Hematopoietic multipotent progenitor cell treated with erythropoietin and hydrocortisone succinate and interleukin-3 and kit ligand, for 17 days (in vitro differentiated cells): Measurements from ENCODE around the gene SYT14.
"Not testable (repeated sequence)": the region's sequence is repeated elsewhere in the genome, so short reads cannot be mapped to it uniquely, and the experiment has no call there.

Experiments
- DNase-seq: peaks from one replicate; pipeline ENCODE4 v3.0.0-alpha.2; 2015; ENCODE audit warnings: low spot score

Gene SYT14

DNA sequence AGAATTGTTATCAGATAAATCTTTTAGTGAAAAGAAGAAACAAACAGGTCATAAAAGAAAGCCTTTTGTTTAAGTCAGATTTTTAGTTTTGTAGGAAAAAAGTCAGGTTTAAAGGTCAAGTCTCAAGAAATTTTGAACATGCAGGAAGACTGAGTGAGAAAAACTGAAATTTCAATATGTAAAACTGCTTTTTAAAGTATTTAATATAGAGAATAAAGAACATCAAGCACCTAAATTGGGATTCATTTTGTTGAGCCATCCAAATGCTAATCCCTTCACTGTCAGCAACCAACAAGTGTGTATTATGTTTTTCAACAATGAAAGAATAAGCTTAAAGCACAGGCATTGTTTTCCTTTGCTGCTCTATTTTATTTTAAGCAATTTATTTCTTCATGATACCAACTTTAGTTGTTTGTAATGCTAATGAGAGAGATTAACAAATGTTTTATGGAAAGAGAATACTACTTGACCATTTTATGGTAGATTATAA is 179.7 kb downstream of the SYT14 start:
- DNase-seq, result no peak

DNA sequence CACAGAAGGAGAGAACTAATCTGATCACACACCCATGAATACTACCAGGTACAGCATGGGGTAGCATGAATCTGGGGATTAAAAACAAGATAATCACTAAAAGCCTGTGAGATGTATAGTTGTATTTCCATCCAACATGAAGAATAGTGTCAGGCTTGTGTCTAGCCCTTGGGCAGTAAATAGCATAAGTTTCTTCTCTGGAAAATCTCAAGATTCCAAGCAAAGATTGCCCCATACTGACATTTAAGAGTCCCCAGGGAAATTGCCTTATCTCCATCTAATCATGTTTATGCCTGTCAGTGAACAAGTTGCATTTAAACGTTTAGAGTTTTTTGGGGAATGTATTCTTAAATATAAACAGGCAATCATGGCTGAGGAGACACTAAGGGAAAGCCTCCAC is 185.4 kb downstream of the SYT14 start:
- no peak for DNase-seq

DNA sequence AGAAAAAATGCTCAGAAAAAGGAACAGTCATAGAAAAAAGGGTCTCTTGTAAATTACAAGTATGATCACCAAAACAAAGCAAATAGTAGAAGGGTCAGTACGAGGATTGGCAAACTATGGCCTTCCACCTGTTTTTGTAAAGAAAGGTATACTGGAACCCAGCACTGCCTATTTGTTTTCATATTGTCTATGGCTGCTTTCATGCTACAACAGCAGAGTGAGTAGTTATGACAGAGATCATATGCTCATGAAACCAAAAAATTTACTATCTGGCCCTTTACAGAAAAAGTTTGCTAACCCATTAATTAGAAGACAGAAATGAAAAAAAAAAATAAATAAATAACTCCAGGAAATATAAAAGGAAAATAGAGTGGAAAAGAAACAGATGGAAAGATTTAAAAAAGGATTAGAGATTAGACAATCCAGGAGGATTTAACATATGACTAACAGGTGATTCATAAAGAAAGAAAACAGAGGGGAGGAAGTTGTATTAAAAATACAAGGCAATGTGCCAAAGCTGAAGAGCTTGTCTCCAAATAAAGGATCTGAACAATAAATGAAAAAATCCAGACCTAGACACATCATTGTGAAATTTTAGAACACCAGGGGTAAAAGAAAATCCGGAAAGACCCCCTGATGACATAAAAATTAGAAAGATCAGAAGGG is 186.0 kb downstream of the SYT14 start:
- no peak for DNase-seq

DNA sequence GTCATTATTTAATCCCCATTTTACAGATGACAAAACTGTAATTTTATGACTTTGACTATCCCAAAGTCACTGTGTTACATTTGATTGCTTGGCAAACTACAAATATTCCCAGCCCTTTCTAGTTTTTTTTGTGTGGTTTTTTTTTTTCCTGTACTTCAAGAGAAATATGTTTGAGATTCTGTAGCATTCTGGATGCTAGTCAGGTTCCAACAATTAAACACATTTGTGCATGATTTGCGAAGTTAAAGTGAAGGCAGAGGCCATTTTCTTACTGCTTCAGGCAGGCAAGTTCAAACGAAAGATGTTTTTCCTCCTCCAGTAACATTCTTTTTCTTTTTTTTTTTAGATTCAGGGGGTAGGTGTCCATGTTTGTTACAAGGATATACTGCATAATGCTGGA is 186.7 kb downstream of the SYT14 start:
- no peak for DNase-seq

DNA sequence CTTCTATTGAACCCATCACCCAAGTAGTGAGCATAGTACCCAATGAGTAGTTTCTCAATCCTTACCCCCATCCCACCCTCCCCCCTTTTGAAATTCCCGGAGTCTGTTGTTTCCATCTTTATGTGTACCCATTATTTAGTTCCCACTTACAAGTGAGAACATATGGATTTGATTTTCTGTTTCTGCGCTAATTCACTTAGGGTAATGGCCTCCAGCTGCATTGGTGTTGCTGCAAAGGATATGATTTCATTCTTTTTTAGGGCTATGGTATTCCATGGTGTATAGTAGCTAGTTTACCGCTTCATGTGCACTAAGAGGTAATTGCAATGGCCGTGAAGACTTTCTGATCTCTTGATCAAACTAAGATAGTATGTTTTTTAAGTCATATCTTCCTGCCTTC is 187.1 kb downstream of the SYT14 start:
- DNase-seq, result no peak

DNA sequence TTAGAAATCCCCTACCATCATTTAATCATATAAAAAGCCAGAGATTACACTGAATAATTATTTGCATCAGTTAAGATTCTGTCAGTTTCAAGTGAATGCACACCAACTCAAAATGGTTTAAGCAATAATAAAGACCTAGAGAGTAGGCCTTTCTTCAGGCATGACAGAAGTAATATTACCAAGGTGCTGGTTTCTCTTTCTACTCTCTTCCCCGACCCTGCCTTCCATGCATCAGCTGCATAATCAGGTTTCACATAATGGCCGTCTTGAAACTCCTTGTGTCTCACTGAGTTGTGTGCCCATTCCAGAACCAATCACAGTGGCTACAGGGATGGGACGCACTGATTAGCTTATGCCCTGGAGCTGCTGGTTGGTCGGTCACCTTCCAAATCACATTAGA is 191.1 kb downstream of the SYT14 start:
- no peak for DNase-seq

DNA sequence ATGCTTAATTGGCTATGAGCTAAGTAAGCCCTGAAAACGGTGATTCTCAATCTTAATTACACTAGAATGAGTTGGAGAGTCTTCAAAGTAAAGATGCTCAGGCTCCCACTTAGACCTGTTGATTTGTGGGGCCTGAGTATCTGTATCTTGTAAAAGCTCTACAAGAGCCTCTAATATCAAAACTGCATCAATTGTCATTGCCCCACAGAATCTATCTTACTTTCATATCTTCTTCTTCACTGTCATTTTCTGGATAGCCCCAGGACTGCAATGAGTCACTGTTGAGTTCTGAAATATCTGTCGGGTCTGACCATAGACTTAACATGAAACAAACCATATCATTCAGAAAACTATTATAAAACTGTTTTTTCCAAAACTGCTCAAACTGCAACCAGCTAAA is 191.7 kb downstream of the SYT14 start:
- no peak for DNase-seq

DNA sequence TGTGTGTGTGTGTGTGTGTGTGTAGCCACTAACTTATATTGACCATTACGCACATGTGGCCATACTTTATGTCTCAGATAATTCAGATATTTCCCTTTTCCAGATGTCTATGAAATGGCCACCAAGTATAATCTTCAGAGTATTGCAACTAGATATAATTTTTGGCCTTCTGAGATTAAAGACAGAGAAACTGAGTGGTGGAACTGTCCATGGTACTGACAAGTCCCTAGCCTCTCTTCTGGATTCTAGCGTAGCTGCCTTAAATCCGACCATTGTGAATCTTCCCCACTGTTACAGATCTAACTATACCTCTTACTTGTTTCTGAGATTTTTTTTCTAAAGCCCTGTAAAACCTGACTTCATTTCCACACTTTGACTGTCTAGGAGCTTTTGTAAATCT is 194.6 kb downstream of the SYT14 start:
- DNase-seq, result no peak

DNA sequence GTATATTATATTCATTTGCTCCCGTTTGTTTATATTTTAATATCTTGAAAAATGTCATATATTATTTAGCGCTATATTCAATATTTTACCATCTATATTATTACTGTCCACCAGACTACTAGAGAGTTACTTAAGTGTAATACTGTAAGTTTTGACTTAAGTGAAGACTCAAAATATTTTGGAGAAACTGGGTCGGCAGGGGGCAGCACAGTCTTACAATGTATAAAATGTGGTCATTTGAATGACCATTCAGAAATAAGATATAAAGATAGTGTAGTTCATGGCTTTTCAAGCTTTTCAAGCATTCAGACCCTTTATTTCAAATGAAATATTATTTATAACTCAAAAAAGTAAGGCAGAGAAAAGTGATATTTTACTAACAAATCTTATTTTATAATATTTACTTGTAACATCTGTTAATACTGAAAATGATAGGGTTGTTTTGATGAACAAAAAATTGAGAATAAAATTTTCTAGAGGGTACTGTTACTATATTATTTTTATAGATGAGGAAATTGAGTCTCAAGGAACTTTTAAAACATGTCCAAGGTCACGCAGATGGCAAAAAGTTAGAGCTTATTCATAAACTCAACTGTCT is 205.5 kb downstream of the SYT14 start:
- DNase-seq, result no peak

DNA sequence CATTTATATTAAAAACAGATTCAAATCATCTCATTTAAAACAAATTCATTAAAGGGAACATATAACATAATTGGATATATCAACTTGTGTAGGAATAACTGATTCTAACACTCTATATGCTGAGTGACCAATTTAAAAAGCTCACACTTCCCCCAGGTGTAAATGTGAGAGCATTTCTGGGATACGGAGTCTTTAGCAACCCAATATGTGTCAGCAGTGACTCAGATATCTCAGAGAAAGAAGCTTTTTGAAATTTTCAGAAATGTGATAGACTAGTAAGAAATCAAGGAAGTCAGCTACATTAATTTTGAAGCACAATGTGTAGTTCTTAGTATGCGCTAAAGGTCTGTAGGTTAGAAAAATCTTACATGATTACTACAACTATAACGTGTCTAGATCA is 206.7 kb downstream of the SYT14 start:
- no peak for DNase-seq

DNA sequence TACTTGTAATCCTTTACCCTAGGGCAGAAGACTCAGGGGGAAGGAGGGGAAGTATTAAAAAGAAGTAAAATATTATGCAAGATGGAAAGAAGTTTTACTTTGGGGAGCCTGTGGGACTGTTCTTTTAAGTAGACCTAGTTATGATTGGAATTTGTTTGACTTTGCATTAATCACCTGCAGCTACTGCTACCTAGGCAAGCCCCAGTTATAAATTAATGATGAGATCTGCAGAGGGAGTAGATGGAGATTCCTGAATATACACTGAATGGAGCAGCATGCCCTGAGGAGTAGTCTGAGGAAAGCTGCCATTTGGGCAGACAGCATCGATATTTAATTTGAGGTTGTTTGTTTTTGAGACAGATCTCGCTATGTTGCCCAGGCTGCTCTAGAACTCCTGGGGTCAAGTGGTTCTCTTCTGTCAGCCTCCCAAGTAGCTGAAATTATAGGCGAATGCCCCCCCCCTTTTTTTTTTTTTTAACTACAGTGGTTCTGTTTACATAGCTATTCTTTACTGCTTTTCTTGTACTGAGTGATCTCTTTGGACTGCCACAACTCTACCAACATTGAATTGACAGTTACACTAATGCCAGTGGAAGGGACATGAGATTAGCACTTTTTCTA is 213.1 kb downstream of the SYT14 start:
- DNase-seq, result no peak

DNA sequence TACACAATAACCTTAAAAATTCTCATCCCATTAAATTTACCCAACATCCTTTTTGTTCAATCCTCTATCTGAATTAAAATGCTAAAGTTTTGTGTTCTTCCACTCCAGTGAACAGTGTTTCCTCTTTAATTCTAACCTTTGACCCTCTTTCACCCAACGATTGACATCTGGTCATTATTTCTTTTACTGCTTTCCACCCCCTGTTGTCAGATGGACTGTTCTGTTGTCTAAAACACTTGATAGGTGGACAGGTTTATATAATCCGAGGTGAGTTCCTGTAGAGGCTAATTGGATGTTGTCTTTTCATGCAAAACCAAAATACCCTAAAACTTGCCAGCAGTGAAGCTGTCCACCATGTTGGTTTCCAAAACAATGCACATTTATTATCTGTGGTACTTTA is 221.2 kb downstream of the SYT14 start:
- DNase-seq, result no peak

DNA sequence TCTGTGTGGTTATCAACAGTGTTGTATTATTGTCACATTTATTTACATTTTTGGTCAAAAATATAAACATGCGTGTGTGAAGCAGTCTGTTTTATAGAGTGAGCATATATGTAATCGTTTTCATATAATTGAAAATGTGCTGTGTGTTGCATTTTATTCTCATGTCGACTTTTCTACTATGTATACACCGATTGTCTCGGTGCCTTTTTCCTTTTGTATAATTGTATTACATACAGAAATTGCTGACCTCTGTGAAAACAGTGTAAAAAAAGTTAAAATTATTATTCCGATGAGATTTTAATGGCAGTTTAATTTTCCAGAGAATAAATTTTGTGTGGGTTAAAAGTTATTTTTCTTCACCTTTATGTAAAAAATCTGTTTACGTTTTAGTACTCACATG is 232.2 kb downstream of the SYT14 start:
- no peak for DNase-seq

DNA sequence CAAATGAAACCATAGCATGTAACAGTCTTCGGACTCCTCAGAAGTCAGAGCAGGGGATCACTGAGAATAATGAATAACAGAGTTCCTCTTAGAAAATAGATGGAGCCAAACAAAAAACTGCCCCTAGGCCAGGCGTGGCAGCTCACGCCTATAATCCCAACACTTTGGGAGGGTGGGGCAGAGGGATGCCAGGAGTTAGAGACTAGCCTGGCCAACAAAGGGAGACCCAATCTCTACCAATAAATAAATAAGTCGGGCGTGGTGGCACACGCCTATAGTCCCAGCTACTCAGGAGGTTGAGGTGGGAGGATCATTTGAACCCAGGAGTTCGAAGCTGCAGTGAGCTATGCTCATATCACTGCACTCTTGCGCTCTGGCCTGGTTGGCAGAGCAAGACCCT is 236.1 kb downstream of the SYT14 start:
- DNase-seq, result no peak

DNA sequence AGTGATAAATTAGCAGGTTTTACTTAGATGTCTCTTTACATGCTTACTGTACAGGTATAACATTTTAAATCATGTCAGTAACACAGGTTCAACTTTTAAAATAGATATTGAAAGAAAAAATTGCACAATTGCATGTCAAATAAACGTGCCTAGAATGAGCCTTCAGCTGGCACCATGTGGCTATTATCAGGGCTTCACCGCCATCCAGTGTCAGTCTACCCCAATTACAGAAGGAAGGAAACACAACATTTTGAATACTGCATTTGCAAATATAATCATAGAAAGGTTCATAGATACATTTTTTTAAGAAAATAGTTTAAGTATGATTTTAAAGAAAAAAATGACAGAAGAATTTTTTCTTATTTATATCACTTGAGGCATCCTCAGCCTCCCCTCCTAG is 247.0 kb downstream of the SYT14 start:
- DNase-seq, result no peak

DNA sequence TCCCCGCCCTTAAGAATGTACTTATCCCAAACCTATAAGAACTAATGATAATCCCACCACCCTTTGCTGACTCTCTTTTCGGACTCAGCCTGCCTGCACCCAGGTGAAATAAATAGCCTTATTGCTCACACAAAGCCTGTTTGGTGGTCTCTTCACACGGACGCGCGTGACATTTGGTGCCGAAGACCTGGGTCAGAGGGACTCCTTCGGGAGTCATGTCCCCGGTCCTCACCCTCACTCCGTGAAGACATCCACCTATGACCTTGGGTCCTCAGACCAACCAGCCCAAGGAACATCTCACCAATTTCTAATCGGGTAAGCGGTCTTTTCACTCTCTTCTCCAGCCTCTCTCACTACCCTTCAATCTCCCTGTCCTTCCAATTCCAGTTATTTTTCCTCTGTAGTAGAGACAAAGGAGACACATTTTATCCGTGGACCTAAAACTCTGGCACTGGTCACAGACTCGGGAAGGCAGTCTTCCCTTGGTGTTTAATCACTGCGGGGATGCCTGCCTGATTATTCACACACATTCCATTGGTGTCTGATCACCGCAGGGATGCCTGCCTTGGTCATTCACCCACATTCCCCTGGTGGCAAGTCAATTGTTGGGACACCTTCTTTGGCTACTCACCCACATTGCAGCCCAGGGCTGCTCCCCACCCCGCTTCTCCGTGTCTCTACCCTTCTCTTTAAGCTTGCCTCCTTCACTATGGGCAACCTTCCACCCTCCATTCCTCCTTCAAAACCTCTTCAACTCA is 250.0 kb downstream of the SYT14 start:
- not testable (repeated sequence) for DNase-seq

DNA sequence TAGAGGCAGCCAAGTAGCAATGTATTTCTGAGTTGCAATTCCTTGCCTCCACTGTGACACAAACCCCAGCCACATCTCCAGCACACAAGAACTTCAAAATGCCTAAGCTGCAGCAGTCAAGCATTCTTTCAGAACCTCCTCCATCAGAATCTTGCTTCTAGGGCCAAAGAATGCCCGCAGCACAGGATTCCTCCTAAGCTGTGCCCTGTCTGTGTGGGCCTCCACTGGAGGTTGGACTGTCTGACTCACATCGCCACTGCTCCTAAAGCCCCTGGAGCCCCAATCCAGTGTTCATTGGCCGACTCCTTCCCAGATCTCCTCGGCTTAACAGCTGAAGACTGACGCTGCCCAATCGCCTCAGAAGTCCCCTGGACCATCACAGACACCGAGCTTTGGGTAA is 251.4 kb downstream of the SYT14 start:
- no peak for DNase-seq

DNA sequence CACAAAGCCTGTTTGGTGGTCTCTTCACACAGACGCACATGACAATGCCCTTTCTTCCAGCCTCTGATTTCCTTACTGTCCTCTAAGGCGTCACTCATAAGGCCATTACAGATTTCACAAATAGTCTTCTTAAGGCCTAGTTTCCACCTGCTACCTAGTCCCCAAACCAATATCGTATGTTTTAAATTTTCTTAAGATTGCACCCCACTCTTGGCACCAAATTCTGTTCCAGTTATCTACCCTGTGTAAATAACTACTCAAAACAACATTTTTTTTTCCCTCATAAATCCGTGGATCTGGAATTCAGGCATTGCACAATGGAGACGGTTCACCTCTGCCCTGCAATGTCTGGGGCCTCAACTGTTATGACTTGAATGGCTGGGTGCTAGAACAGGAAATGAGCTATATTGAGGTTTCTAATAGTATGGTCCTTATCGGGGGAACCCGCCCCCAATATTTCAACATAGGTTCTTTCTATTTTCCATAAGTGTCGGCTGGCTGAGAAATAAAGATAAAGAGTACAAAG is 257.7 kb downstream of the SYT14 start:
- no peak for DNase-seq

DNA sequence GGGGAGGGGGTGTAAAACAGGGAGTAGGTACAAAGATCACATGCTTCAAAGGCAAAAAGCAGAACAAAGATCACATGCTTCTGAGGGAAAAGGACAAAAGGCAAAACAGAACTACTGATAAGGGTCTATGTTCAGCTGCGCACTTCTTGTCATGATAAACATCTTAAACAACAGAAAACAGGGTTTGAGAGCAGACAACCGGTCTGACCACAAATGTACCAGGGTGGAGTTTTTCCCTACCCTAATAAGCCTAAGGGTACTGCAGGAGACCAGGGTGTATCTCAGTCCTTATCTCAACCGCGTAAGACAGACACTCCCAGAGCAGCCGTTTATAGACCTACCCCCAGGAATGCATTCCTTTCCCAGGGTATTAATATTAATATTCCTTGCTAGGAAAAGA is 258.2 kb downstream of the SYT14 start:
- not testable (repeated sequence) for DNase-seq

DNA sequence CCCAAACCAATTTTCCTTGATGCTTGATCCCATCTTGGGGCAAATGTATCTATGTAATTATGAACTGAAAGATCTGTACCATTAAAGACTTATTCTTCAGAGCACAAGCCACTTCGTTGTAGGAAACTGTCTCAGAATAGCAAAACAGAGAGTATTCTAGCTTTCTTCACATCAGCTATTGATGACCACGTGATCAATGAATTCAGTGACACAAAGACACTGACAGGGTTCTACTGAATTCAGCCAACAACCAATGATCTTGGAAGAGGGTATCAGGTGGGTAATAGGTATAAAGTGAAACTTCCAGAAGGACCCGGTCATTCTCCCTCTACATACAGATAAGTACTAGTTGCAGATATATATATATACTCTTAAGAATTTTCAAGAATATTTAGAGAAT is 260.8 kb downstream of the SYT14 start:
- DNase-seq, result no peak

DNA sequence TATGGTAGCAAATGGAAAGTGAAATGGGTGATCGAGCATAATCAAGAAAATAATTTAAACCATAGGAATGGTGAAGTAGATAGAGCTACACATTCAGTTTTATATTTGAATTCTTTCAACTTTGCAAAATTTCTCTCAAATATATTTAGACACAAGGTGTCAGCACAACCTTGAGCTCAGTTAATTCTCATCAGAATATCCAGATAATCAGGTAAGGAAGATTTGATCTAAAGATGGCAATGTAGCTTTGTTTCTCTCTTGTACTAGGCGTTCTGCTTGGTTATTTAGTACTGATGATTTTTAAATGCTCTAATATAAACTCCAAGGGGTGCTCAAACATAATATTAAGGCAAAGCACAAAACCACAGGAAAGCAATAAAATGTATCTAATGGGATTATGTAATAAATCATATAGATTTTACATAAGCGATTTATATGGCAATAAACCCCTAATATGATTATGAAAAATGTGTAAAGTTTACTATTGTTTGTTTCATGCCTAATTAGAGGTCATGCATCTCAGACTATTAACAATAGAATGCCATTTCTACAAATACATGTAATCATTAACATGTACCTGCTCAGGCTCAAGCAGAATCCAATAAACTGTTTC is 262.2 kb downstream of the SYT14 start:
- DNase-seq, result no peak

DNA sequence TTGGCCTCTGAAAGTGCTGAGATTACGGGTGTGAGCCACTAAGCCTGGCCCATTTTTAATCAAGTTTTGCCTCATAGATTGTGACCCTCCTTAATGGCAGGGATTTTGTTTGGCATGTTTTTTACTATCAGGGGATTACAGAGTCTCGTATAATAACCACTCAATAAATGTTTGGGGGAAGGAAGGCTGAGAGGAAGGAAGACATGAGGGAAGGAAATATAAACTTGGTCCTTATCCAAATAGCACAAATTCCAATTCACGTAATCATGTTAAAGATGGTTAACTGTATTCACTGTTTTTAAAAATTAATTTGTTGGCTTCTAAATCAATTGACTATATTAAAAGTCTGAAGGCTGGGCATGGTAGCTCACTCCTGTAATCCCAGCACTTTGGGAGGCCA is 263.7 kb downstream of the SYT14 start:
- no peak for DNase-seq
